SKM-1 (cell line): ENCODE data around the gene RAB22A.

ENCODE experiments used
- DNase-seq: peaks from one replicate; lab custom pipeline; 2025; ENCODE audit not compliant: unreplicated experiment; lab: John Stamatoyannopoulos, UW

RAB22A gene, protein sequence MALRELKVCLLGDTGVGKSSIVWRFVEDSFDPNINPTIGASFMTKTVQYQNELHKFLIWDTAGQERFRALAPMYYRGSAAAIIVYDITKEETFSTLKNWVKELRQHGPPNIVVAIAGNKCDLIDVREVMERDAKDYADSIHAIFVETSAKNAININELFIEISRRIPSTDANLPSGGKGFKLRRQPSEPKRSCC

DNA sequence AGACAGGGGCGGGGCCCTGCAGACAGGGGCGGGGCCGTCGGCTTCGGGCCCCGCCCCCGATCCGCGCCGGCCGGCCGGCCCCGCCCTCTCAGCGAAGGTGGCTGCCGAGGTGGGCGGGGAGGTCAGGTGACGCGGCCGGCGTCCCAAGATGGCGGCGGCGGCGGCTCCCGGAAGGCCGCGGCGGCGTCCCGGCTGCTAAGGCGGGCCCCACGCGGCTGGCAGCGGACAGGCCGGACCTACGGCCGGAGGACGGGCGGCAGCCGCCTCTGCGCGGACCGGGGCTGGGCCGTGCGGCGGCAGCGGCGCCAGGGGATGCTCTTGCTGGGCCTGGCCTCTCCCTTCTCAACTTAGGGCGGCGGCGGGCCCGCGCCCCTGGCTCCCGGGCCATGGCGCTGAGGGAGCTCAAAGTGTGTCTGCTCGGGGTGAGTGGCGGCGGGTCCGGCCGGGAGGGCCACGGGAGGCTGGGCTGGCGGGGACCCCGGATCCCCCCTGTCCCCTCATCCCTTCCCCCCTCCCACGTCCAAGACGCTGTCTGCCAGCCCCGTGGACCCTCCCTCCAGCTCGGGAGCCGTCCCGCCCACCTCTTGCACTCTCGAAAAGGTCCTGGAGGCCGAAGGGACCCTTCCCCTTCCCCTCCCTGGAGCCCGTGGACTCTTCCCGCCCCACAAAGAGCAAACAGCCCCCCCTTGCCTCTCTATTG is at the start of gene RAB22A:
Gene RAB22A, plus strand, starts transcription at position 125 of the 700 bp plus-strand sequence. Its CDS starts 262 bp downstream, at position 387.
- DNase-seq: peak; percentile 19

DNA sequence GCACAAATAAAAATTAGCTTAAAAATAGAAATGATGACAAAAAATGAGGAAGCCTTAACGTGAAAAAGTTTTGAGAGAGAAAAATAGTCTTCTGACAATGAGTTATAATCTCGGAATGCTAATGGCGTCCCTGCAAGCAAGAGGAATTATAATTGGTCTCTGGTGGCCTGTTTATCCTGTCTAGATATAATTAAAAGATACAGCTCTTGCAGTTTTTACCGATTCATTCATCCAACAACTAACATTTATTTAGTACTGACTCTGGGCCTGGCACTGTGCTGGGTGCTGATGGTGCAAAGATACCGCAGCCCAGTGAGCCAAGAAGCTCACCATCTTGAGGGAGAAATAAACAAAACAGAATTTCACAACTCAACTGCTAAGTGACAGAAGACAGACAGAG is 49.5 kb upstream of the RAB22A start:
- DNase-seq: no peak

DNA sequence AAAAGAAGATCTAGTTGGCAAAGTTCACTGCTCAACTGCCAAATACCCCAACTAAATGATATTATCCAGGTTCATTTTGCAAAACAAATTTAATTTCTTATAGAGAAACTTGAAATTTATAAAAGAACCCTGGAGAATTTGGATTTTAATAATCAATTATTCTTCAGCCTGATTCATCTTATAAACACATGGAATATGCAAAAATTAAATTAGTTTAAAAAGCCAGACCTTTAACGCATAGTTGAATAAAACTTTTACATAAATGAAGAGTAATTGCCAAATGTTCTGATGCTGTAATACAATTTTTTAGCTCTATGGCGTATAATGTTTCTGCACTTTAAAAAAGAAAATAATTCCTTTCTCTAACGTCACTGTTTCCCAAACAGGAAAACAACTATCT is 47.9 kb upstream of the RAB22A start:
- no peak for DNase-seq

DNA sequence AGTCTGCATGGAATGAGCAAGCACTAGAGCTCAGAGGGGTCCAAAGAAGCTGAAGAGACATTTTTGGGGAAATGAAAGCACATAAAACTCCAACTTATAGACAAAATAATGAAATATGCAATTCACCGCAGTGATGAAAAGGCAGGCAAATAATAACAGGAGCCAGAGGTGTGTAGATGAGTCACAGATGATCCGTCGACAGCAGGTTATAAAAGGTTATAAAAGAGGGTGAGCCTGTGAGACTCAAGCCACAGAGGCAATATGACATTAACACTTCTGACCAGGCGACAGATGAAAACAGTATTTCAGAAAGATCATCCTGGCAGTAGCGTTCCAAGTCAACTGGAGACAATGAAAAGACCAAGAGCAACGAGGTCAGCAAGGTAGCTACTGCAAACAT is 45.2 kb upstream of the RAB22A start:
- no peak for DNase-seq

DNA sequence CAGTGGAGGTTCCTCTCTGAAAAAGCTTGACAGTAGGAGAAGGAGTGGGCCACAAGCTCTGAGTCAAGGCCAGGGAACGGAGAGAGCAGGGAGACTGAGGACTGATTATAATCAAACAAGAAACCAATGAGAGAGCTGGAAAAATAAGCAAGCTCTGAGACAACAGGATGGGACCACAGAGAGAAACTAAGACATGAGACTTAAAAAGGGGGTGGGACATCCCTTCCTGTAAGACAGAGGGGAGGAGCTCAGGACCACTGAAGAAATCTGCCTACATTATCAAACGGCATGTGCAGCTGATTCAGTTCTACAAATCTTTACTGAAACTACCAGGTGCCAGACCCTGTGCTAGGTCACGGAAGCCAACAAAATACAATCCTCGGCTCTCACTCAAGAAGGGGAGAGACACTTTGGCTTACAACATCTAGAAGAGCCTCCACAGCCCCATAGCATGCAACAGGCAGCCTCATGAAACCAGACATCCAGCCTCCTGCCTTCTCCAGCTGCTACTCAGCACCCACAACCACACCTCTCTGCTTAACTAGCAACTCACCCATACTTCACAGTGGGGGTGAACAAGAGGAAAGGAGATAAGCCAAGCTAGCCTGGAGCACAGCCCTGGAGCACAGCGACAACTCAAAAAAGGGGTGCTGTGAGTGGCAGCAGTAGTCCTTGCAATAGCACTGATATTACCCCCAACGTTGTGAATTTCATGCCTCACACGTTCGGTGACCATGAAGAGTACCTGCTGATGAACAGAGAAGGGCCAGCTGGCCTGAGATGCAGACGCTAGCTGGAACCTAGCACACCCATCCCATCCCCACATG is 41.9 kb upstream of the RAB22A start:
- no peak for DNase-seq

DNA sequence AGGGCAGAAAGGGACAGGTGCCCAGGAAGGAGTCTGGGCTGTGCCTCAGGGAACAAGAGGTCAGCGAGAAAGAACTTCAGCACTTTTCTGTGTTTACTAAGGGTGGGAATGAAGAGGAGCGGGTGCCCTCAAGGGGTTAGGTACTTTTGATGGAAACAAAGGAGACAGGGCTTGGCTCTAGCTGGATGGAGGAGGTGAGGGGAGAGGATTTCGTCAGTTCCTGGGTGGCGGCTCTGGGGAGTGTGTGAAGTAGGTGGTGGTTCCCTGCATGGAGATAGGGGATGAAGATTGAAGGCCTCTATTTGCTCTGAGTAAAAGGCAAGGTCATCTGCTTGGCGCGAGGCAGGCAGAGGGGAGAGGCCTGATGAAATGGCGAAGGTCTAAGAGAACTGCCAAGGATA is 41.1 kb upstream of the RAB22A start:
- no peak for DNase-seq

DNA sequence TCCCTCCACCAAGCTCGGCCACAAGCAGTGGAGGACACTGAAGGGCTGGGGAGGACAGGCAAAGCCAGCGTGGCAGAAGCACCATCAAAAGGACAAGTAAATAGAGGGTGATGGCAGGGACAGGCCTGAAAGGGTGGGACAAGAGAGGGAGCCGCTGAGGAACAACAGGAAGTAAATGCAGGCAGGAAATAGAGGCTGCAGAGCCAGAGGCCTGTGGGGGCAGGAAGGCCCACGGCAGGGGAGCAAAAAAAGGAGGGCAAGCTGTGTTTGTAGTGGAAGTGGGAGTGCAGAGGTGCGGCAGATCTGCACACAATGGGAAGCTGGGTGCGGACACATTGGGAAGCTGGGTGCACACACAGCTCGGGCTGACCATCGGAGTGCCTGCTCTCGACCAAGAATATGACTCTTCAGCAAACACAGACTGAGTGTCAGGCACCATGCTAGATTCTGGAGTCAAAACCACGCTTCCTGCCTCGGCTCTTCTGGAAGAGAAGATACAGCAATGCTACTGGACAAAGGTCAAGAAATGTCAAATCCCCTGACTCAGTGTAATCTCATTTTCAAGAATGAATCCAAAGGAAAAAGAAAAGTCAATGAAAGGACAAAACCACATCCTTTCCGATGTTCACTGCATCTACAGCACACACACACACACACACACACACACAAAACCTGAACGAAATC is 40.4 kb upstream of the RAB22A start:
- DNase-seq: no peak

DNA sequence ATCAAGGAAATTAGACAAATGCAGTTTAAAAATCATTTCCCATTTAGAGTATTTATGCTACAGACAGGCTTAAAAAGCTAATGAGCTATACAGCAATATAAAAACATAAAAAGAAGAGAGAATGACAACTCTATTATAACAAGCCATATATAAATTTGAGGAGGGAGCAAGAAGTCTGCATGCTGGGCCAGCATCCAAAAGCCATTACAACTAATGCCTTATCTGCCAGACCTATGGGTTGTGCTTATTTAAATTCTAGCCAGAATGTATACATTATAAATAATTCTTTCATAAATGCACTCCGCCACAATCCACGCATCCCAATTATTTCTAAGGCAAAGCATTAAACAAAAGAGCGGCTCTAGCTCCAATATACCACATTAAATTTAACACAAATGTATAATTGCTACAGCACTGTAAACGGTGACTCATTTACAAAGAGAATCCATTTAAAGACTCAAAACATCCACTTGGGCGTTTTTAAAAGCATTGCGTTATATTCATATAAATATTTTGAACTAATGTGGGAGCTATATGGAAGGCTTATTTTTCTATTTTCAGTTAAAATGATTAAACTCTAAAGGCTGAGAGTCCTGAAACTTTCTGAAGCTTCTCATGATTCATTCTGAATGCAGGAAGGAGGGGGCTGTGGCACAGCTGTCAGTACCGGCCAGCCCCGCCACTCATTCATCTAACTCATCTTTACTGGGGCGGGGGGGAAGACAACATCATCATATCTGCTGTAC is 37.7 kb upstream of the RAB22A start:
- no peak for DNase-seq

DNA sequence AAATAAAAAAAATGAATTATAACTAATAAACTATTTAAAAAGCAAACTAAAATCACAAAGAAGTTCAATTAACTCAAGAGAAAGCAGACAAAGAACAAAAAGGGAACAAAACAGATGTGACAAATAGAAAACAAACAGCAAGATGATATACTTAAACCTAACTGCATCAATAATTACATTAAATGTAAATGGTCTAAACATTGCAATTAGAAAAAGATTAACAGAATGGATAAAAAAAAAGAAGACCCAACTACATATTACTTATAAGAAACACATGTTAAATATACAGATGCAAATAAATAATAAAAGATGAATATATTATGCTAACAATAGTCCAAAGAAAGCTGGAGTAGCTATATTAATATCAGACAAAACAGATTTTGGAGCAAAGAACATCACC is 35.1 kb upstream of the RAB22A start:
- DNase-seq: no peak

DNA sequence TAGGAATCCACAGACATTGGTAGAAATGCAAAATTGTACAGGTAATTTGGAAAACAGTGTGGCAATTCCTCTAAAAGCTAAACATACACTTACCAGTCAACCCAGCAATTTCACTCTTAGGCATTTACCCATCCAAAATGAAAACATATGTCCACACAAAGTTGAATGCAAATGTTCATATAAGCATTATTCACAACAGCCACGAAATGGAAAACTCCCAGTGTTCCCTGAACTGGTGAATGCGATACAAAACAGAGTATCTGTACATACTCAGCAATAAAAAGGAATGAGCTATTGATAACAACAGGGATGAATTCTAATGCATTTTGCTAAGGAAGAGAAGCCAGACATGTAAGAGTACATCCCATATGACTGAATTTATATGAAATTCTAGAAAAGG is 32.4 kb upstream of the RAB22A start:
- no peak for DNase-seq

DNA sequence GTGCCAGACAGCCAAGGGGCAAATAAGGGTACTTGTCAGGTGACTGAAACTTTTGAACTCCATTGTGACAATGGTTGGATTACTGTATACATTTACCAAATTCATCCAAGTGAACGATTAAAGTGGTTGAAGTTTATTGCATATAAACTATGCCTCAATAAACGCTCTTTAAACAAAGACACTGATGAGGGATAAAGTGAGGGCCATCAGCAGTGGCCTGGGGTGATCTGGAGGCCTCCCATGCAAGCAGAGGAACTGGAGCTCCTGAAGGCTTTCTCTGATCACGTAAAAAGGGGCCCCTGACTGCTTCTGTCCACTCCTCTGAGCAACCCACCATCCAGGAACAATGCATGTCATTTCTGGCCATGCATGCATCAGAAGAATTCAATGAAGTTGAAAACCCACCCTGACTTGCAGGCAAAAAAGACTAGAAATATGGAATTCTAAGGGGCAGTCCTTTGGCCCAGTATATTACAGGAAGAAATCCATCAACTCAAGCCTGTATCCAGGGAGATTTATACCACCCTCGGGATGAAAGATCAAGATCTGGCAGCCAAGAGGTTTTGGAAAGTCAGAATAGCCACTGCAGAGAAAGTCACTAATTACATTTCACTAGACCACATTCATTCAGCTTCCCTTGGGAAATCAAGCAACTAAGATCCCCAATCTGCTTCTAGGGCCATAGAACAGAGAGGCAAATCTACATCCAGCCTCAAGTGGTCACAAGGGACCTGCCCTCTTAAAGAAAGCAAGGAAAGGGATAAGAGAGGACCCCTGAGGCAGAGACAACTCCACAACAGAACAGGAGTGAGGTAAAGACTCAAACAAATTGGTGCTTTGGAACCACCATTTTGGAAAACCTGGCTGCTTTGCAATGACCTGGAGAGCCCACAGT is 31.7 kb upstream of the RAB22A start:
- DNase-seq: no peak

DNA sequence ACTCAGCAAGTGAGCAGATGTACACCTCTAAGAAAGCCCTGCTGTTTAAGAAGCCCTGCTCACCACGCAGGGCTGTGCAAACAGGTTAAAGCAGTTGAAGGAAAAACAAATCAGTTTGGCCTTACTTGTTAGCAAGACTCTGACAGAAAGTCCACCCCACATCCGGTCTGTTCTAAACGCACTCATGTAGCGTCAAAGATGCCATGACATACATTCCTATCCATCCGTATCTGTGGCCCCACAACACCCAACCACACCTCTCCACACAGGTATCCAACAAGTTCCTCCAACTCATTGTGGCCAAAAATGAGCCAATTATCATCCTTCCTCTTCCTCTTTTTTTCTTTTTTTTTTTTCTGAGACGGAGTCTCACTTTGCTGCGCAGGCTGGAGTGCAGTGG is 22.8 kb upstream of the RAB22A start:
- no peak for DNase-seq

DNA sequence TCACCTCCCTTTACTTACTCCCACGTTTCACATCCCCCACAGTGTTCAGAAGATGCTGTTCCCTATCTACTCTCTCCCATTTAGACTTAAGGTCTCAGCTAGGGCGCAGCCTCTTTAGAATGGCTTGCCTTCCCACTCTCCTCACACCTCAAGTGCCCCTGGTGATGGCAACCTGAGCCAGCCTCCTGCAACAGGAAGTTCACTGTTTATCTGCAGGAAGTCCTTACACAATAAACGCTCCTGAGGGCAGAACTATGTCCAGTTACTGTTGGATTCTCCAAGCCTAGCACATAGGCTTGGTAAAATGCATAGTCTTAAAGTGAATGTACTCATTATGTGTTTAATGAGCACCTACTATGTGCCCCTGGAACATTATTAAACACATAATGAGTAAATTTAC is 21.9 kb upstream of the RAB22A start:
- no peak for DNase-seq

DNA sequence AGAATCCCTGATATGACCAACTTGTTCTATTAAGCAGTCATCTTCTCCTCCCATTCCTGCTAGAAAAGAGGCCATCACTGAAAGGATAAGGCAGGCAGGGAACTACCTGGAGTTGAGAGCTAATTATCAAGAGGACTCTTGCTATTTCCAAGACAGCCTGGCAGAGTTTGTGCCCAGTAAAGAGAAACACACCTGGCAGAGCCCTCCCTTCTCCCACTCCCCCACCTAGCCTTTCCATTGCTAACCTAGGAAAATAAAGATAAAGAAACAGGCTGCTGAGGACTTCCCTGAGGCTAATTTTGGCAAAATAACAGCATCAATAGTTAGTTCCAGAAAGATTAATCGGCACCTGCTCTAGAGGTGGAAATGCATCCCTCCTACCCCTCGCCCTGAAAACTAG is 20.4 kb upstream of the RAB22A start:
- no peak for DNase-seq

DNA sequence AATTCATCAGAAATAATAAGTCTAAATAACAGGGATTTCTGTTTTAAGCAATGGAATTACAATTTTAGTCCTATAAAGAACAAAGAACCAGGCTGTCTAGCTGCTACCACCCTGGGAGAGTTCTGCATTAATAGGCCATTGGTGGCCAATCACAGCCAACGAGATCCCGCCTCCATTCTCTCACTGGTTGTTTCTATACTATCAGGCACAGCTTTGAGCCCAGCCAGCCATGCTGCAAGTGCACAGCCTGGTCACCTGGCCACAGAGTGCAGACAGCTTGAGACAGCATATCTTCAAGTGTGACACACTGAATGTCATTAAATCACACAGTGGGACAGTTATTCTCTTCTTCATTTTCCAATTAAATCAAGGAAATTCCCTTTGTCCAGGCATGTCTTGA is 16.1 kb upstream of the RAB22A start:
- no peak for DNase-seq

DNA sequence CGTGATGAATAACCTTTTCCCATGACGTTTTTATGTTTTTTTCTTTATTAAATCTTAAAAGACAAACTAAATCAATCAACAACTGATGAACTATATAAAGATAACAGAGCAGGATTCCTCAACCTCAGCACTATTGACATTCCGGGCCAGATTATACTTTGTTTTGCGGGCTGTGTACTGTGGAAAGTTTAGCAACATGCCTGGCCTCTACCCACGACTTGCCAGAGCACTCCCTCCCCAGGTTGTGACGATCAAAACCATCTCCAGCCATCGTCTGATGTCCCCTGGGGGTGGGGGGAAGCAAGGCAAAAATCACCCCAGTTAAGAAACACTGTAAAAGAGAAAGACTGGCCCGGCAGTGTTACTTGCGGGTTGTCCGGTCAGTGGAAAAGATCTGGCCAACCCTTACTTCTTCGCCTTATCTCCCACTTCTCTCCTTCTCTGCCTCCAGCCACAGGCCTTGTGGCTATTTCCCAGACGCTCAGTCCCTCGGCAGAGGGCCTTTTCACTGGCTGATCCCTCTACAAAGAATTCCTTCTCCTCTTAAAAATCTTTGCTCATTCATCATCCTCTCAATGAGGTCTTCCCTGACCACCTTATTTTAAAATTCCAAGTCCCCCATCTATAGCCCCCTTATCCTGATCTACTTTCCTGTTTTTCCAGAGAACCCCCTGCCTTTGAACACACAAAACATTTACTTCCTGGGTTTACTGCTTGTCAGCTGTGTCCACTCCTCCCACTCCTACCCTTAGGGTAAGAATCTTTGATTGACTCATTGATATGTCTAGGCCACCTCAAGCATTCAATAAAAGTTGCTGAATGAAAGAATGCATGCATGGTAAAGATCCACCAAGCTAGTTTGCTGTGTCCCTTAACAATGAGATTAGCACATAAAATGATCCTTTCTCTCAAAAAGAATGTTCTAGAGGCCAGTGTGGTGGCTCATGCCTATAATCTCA is 14.7 kb upstream of the RAB22A start:
- DNase-seq: no peak

DNA sequence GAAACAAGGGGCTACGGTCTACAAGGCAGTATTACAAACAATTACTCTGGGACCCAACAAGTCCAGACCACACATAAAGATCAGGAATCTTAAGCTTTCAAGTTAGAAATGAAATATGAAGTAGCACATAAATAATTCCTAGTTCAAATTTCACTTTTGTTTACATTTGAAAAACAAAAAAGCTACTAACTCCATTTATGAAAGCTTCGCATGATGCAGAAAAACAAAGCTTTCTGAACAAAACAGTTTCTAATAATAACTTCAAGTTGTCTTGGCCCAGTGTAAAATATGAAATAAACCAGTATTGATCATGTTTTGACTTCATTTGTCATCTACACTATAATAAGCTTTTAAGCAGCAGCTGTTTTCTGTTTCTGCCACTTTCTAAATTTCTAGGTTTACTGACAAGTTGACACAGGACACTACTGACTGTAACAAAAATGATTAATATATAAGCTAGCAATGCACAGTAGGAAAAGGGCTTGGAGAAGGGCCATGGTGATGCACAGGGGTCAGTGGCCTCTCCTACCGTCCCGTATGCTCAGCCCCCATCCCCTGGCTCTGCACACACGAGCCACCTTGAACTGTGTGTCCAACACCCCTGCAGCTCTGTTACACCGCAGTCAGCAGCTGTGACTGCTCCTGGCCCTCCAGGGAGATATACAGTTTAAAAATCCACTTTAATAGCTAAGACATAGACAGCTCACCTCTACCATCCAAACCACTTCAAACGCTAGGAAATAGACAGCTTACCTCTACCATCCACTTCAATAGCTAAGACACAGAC is 13.3 kb upstream of the RAB22A start:
- DNase-seq: no peak

DNA sequence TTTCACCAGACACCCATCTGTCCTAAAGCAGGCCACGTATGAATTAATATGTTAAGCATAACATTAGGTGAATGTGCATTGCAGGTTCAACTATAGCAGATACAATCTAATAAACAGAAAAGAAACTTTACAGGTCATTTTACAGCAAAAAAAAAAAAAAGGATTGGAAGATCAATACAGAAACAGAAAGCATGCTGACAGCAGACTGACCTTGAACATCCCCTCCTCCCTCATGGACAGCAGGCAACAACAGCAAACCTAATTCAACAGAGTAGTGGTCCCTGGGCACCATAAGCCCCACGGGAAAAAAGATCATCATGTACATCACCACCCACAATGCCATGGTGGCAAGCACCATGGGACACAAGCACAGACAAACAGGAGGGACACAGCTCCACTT is 12.1 kb upstream of the RAB22A start:
- no peak for DNase-seq
